NCI-H748 treated with DMSO at 0.1 percent for 48 hours (cell line): ENCODE results near the gene ABHD12.
"Not testable (repeated sequence)": the region's sequence is repeated elsewhere in the genome, so short reads cannot be mapped to it uniquely, and the experiment has no call there.

Source experiments
- DNase-seq: peaks from one replicate; lab custom pipeline; 2025; lab: John Stamatoyannopoulos, UW

The ABHD12 gene

DNA sequence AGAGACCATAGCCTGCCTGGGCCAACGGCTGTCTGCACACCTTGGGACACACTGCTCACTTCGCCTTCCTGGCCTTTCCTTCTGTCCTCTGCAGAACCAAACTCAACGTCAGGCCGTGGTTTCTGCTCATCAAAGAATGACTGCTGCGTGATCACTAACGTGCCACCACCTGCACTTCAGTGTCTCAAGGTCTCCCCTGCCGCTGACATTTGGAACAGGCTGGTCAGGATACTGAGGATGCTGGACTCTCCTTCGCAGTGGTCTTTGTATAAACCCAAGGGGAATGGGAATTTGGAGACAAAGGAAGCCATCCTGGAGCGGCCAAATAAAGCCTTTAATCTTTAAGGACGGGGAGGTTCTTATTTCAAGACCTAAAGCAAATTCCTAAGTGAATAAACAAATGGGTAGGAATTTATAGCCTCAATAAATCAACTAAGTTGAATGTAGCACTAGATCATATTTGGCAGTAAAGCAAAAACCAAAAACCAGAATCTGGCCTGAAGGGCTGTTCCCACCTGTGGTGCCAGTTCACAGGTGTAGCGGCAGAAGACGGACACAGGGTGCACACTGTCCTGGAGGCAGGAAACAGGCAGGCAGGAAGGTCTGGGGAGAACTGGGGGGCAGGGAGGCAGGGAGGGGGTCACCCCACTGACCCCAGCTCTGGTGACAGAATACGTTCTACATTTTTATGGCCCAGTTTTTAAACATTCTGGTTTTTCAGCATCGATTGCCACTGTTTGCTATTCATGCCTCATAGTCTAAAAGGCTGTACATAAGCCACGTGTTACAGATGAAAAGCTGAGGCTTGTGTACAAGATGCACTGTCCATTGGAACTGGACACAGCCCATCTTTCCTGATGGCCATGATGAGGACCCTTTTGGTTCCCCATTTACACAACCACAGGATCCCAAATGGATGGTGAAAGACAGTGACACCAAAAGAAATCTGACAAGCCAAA lies 36.6 kb downstream of the ABHD12 start:
- no peak for DNase-seq

DNA sequence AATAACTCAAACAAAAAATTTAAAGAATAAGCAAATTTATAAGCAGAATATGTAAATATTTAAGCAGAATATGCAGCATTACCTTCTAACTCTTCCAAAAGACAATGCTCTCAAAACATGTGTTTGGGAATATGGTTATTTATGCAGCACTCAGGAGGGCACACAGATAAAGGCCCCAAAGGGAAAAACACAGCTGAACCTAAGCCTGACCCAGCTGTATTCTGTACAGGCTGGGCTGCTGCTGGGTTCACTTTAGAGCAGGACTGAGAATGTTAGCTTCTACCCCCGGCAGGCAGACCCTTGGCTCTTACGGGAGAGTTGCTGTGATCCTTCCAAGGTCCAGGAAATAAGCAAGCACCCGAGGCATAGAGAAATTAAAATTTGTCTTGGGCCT lies 37.3 kb downstream of the ABHD12 start:
- no peak for DNase-seq

DNA sequence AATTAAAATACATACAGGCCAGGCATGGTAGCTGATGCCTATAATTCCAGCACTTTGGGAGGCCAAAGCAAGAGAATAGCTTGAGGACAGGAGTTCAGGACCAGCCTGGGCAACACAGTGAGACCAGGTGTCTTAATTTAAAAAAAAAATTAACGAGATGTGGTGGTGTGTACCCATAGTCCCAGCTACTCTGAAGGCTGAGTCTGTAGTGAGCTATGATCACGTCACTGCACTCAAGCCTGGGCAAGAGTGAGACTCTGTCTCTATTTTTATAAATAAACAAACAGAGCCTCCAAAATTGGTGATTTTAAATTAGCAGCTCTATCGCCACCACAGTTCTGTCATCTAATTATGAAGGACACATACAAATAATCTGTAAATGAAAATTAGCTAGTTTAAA lies 37.9 kb downstream of the ABHD12 start:
- DNase-seq: no peak

DNA sequence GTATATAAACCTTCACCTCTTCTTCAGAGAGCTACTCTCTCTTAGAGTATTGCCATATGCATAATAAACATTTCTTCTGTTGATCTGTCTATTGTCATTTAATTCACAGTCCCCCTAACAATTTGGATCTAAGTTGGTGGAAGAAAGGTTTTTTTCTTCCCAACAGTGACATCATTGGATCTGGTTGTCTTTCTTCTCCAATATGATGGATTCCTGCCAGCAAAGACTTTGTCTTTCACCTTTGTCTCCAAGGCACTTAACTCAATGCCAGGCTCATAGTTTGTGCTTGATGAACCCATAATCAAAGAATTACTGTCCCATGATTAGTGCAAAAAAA lies 39.6 kb downstream of the ABHD12 start:
- no peak for DNase-seq

DNA sequence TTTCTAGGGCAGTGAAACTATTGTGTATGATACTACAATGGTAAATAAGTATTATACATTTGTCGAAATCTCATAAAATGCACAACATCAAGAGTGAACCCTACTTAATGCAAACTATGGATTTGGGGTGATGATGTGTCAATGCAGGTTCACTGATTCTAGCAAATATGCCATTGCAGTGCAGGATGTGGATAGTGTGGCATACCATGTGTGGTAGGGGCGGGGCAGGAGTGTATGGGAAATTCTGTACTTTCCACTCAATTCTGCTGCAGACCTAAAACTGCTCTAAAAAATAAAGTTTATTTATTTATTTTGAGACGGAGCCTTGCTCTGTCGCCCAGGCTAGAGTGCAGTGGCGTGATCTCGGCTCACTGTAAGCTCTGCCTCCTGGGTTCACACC lies 44.3 kb downstream of the ABHD12 start:
- DNase-seq: no peak

DNA sequence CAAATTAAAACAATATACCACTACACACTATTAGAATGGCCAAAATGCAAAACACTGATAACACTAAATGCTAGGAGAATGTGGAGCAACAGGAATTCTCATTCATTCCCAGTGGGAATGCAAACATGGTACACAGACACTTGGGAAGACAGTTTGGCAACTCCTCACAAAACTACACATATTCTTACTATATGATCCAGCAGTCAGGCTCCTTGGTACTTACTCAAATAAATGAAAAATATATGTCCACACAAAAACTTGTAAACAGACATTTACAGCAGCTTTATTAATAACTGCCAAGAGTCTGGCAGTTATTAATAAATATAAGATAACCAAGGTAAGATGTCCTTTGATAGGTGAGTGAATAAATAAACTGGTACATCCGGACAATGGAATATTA lies 44.9 kb downstream of the ABHD12 start:
- no peak for DNase-seq

DNA sequence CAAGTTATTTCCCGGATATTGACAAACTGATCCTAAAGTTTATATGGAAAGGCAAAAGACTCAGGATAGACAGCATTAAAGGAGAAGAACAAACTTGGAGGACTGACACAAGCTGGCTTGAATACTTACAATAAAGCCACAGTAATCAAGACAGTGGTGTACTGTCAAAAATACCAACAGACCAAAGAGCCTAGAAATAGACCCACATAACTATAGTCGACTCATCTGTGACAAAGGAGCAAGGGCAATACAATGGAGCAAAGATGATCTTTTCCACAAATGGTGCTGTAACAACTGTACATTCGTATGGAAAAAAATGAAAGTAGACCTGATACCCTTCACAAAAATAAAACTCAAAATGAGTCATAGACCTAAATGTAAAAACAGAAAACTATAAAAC lies 46.0 kb downstream of the ABHD12 start:
- no peak for DNase-seq

DNA sequence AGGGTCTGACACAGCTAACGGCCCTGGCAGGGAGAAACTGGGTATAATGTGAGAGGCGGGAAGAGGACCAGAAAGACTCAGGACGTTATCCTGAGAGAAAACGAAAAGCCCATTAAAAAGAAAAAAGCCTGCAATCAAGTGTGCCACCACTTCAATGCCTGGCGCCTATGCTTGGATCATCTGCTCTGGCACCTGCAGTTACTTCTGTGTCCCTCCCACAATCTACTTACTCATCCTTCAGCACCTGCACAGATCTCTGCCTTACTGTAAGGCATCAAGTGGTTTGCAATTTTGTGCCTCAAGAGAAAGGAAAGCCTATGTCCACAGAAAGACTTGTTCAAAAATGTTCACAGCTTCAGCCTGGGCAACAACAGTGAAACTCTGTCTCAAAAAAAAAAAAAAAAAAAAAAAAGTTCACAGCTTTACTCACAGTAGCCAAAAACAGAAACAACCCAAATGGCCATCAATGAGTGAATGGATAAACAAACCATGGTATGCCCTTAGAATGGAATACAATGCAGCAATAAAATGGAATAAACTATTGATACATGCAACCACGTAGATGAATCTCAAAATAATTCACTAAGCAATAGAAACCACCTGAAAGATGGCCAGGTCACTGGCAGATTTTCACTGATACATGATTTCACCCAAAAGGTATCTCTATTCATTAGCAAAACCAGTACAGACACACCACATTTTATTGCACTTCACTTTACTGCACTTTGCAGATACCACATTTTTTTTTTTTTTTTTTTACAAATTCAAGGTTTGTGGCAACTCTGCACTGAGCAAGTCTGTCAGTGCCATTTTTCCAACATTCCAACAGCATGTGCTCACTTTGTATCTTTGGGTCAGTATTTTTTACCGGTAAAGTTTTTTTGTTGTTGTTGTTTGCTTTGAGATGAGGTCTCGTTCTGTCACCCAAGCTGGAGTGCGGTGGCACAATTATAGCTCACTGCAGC lies 48.6 kb downstream of the ABHD12 start:
- no peak for DNase-seq

DNA sequence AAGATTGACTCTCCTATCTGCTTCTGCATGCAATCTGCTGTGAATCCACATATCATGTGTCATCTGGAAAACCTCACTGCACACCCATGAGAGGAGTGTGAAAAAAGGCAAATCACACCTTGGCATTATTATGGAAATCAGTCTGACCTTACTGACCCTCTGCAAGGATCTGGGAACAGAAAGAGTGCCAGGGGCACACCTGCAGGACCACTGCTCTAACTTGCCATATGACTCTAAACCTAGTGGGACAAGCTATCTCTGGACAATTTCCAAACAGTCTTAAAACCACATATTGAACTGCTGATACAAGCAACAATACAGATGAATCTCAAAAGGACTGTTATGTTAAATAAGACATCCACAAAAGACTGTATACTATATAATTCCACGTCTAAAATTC lies 50.3 kb downstream of the ABHD12 start:
- DNase-seq: no peak

DNA sequence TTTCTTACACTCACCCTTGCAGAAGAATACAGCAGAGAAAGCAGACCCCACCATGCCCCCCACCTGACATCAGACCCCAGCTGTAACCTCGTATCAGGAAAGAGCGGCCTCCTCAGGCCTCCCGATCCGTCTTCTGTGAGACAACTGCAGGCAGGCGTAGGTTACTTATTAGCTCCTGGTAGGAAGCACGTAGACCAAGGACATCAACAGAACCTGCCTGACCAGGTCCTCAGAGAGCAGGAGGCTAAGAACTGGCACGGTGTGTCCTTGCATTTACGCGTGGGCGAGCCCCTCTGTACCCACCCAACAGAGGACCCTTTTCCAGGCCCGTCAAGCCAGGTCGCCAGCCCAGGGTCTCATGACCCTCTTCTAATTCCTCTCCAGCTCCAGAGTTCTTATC lies 51.0 kb downstream of the ABHD12 start:
- no peak for DNase-seq

DNA sequence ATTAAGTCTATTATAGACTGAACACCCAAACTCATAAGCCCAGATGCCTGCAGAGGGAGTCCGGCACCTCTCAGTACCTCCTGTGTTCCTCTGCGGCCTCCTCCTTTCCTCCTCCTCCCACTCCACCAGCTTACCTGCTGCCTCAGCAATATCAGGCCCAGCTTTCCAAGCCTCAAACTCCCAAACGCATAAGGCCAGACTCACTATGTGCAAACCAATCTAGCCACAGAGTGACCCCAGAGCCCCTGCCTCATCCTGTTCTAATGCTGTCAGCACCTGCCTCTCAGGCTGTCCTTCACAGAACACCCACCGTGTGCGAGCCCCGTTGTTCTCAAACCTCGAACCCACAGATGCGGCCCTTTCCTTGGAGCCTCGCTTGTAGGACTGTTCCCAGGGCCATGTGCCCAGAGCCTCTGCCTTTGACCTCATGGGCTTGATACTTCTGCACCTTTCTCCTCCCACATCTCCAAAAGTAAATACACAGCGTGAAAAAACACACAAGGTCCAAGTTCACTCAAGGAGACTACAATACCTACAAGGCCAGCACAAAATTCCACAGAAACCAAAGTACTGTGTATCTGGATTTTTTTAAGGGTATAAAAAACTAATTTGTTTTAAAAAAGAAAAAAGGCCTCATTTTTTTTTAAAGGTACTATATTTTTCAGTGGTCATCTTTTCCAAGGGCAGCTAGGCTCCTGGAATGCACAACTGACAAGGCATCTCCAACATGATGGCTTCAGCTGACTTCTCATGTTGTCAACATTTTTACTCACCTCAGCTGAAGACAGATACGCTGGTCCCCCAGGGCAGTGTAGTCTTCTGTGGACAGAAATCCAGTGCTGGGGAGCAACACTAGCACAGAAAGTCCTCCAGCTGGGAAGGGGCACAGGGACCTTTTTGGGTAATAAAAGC lies 52.3 kb downstream of the ABHD12 start:
- DNase-seq: no peak

DNA sequence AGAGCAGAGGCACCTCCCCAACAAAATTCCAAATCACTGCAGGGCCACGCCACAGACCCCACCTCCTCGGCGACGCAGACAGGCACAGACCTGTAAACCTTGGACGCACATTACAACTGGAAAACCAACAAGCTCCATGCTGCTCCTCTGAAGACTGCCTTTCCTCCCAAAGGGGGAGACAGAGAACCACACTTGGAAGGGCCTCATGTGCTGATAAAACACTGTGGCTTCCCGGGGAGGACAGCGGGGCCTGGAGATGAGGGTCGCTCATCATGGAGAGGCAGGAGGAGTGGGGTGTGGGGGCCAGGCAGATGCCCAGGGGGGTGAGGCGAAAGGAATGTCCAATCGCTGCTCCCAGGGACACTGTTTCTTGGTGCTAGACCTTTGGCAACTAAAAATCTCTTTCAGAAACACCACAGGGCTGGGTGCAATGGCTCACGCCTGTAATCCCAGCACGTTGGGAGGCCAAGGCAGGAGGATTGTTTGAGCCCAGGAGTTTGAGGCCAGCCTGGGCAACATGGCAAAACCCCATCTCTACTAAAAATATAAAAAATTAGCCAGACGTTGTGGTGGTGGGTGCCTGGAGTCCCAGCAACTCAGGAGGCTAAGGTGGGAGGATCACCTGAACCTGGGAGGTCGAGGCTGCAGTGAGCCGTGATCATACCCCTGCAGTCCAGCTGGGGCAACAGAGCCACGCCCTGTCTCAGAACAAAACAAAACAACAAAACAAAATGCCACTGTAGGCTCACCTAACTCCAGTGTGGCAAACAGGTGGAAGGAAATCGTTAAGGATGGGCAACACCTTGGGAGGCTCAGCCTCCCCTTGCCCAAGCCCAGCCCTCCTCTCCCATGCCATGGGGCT lies 53.8 kb downstream of the ABHD12 start:
- DNase-seq: no peak

DNA sequence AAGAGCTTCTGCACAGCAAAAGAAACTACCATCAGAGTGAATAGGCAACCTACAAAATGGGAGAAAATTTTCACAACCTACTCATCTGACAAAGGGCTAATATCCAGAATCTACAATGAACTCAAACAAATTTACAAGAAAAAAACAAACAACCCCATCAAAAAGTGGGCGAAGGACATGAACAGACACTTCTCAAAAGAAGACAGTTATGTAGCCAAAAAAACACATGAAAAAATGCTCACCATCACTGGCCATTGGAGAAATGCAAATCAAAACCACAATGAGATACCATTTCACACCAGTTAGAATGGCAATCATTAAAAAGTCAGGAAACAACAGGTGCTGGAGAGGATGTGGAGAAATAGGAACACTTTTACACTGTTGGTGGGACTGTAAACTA lies 55.7 kb downstream of the ABHD12 start:
- DNase-seq: not testable (repeated sequence)

DNA sequence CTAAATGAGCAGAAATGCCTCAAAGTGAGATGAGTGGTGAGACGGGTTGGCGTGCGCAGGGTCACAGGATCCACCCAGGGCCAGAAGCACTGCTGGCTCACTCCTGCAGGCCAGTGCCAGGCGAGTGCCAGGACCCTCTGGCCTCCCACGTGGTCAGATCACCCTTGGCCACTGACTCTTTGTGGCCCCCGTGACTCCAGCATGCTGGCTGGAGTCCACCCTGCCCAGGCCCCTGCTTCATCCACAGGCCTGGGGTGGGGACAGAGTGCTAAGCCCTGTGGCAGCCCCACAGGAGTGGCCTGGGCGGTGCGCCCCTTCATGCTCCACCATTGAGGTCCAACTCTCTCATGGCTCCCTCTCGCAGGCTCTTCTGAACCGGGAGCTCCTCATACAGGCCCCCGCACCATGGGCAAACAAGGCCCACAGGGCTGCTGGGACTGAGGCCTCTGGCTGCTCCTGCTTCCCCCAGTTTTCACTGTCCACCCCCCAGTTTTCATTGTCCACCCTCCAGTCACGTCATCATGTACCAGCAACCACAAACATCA lies 61.6 kb downstream of the ABHD12 start:
- DNase-seq: no peak

DNA sequence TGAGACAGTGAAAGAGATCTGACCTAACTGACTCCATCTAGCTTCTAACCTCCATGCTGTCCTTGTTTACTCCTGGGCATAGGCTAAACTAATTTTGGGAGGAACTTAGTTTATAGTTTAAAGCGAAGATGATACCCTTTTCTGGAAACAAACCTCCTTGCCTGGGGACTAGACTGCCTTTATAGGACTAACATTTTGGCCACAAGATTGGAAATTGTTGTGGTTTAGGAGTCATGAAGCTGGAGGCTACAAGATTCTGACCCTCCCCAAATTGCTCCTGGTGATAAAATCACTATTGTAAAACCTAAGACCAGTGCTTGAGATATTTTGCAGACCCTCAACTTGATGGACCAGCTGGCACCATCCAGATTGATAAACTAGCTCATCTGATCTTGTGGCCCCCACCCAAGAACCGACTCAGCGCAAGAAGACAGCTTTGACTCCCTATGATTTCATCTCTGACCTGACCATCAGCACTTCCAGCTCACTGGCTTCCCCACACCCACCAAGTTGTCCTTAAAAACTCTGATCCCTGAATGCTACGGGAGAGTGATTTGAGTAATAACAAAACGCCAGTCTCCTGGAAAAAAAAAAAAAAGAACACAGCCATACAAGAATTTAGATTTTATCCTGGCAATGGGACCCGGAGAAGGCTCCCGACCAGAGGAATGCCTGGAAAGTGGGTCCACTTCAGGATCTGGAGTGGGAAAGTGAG lies 63.0 kb downstream of the ABHD12 start:
- no peak for DNase-seq

DNA sequence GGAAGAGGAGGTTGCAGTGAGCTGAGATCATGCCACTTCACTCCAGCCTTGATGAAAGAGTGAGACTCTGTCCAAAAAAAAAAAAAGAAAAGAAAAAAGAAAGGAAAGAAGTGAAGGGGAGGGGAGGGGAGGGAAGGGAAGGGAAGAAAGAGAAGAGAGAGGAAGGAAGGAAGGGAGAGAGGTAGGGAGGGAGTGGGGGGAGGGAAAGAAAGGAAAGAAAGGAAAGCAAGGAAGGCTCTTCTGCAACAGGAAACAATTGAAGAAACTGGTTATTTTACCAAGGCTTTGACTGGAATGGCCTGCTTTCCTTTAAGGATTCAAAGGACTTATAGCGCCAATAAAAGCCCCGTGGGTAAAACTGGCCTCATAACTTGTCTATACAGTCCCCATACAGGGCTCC lies 64.6 kb downstream of the ABHD12 start:
- no peak for DNase-seq

DNA sequence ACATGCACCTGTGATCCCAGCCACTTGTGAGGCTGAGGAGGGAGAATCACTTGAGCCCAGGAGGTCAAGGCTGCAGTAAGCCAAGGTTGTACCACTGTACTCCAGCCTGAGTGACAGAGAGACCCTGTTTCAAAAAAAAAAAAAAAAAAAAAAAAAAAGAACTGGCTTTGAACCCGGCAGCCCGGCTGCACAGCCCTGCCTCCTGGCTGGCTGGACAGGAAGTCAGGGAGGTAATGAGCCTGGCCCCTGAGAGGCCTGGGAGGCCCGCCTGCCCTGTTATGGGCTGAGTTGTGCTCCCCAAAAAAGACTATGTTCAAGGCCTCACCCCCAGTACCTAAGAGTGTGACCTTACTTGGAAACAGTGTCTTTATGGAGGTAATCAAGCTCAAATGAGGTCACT lies 65.6 kb downstream of the ABHD12 start:
- no peak for DNase-seq

DNA sequence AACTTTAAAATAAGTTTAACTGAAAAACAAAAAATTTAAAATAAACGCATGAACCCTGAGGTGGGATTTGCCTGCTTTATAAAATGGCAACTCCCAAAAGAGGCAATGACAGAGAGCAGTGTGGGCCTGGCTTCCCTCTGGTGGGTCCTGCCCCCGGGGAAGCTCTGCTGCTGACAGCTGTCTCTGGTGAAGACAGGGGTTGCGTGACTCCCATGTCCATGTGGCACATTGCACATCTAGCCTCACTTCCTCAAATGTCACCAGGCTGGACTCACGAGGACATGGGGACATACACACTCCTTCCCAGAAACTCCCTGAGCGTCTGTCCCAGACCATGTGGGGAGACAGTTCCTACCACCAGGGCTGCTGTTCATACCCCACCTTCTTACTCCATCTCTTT lies 66.2 kb downstream of the ABHD12 start:
- DNase-seq: no peak

DNA sequence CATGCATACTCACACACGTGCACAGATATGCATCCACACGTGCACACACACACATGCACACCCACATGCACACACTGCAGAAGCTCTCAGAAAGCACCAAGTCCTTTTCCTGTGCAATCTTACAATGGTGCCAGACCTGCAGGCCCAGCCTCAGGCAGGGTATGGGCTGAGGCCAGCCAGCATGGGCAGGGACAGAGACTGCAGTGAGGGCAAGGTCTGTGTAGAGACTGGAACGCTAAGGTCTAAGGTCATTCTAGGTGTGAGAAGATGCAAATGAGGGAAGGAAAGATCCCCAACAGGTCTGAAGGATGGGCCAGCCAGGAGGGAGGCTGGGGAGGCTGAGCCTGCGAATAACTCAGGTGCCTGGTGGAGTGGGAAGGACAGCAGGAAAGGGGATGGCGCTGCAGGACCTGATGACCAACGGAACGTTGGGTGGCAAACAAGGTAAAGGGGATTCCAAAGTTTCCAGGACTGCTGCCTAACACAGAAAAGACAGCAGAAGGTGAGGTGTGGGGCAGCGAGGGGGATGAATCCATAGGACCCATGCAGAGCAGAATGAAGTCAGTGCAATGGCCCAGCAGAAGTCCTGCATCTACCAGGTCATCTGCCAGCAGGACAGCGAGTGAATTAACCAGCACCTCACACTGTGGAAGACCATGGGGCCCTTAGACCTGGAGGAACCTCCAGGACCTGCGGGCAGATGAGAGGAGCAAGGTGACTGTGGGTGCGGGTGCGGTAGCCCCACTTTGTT lies 67.0 kb downstream of the ABHD12 start:
- no peak for DNase-seq
